GM12872 (cell line): ENCODE results near the gene ZFP69B.
A peak's percentile ranks its signal among the peaks of the same experiment; 100 is the strongest.

Experiments
- CTCF ChIP-seq: IDR thresholded peaks from 3 replicates; pipeline ENCODE4 v1.5.1; 2011; ENCODE audit warnings: low read depth, mild to moderate bottlenecking, low read length, moderate library complexity; ENCODE audit not compliant: insufficient read depth

The ZFP69B gene

GRCh38 chr1:40423951-40424618, 26.2 kb upstream of the ZFP69B start:
- no peak for TF ChIP-seq CTCF

GRCh38 chr1:40425198-40425597, 25.1 kb upstream of the ZFP69B start:
- TF ChIP-seq CTCF: no peak

GRCh38 chr1:40431385-40431784, 18.9 kb upstream of the ZFP69B start:
- no peak for TF ChIP-seq CTCF

DNA sequence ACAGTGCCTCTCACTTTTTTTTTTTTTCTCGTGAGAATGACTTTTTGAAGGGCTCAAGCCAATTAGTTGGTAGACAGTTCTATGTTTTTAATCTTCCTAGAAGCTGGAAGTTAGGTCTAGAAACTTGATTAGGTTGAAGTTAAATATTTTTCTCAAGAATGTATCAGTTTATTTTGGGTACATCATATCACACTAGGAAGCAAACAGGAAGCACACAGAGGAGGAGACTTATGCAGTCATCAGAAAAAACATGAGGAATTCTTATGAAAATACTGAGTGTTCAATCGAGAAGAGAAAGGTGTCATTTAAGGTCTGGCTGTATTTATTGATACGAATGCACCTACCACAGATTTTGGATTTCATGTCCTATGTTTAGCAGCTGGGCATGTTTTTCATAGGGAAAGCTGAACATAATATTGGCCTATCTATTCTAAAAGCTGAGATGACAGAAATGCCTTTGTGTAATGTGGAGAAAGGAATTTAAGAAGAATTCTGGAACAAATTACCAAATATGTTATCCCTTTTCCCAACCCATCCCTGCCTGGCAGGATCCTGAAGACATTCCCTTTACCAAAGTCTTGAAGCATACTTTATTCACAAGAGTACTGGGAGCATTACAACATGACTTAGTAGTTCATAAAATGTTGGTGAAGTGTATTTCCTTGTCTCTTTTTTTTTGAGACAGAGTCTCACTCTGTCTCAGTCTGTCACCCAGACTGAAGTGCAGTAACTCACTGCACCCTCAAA, 17.5 kb upstream of the ZFP69B start:
- TF ChIP-seq CTCF: no peak

GRCh38 chr1:40435471-40435870, 14.8 kb upstream of the ZFP69B start:
- TF ChIP-seq CTCF: no peak

GRCh38 chr1:40435876-40436275, 14.4 kb upstream of the ZFP69B start:
- TF ChIP-seq CTCF: no peak

- TF ChIP-seq CTCF: peak; percentile 60
Observed at GRCh38 chr1:40438391-40439015, 11.8 kb upstream of the ZFP69B start.
